H1 (cell line): ENCODE results near the gene C2orf76. TPM values are rescaled to one million over a fixed set of nuclear protein-coding genes. Genes with fewer than 3 reads are reported as not detected.

Experiments used
- CTCF ChIA-PET: fragments of 300-600 bp; sonication (Branson Sonifier 250); formaldehyde crosslinking; loops from one replicate; lab custom pipeline; 2021; ENCODE audit not compliant: partially characterized antibody; lab: Charles Lee
- POLR2A ChIA-PET: fragments of 300-600 bp; sonication (Branson Sonifier 250); formaldehyde crosslinking; loops from one replicate; lab custom pipeline; 2021; ENCODE audit warnings: inconsistent platforms; ENCODE audit not compliant: partially characterized antibody; lab: Charles Lee
- DNase-seq, 2 experiments: peaks; one replicate each; pipeline versions ENCODE4 v3.0.0 to v3.0.0-alpha.2; 2010 to 2022; ENCODE audit warnings: low spot score in 2 of 2, low read depth in 1 of 2, mixed read lengths in 1 of 2
- FAIRE-seq: peaks from 2 replicates; lab custom pipeline; 2011; peaks lifted over from hg19 to GRCh38; lab: Jason Lieb, UNC
- H2AFZ ChIP-seq: 2 replicates; pipeline ENCODE4 v1.8.1; 2012; ENCODE audit warnings: low read length, inconsistent platforms
- H2AK5ac ChIP-seq: 2 replicates; pipeline ENCODE4 v1.6.1; 2013; ENCODE audit warnings: low read depth, low read length
- H2BK120ac ChIP-seq: replicated peaks from 2 replicates; pipeline ENCODE3; 2013; ENCODE audit warnings: low read depth, low read length, inconsistent platforms
- H2BK12ac ChIP-seq: 2 replicates; pipeline ENCODE4 v1.6.1; 2013; ENCODE audit warnings: low read depth, low read length
- H2BK15ac ChIP-seq: 2 replicates; pipeline ENCODE4 v1.6.1; 2013; ENCODE audit warnings: low read length
- H2BK20ac ChIP-seq: 2 replicates; pipeline ENCODE4 v1.6.1; 2013; ENCODE audit warnings: low read length
- H2BK5ac ChIP-seq: 2 replicates; pipeline ENCODE4 v1.6.1; 2013; ENCODE audit warnings: low read depth, low read length
- H3K14ac ChIP-seq: 2 replicates; pipeline ENCODE4 v1.6.1; 2013; ENCODE audit warnings: inconsistent platforms; ENCODE audit not compliant: insufficient read length
- H3K18ac ChIP-seq: 2 replicates; pipeline ENCODE4 v1.6.1; 2013; ENCODE audit warnings: low read length; ENCODE audit errors: extremely low read depth
- H3K23ac ChIP-seq: 2 replicates; pipeline ENCODE4 v1.6.1; 2013; ENCODE audit warnings: inconsistent platforms; ENCODE audit not compliant: insufficient read length
- H3K23me2 ChIP-seq: 2 replicates; pipeline ENCODE4 v1.6.1; 2013; ENCODE audit warnings: low read depth, low read length
- H3K27ac ChIP-seq: 2 replicates; pipeline ENCODE4 v1.6.1; 2011; ENCODE audit warnings: low read depth, low read length, inconsistent platforms
- H3K27me3 ChIP-seq, 4 experiments: replicated peaks in 1 of 4; 1 replicate in 1 of 4; 2 replicates in 3 of 4; pipeline versions ENCODE4 v1.6.1 to v1.8.1; 2011 to 2013; ENCODE audit warnings: low read length in 3 of 4, mild to moderate bottlenecking in 3 of 4, inconsistent platforms in 2 of 4, mixed read lengths in 2 of 4, moderate library complexity in 1 of 4; ENCODE audit not compliant: control insufficient read depth in 3 of 4, insufficient read depth in 3 of 4; ENCODE audit errors: extremely low read depth in 1 of 4
- H3K36me3 ChIP-seq, 4 experiments: 2 replicates each; pipeline versions ENCODE4 v1.6.1 to v1.8.1; 2011 to 2013; ENCODE audit warnings: mild to moderate bottlenecking in 4 of 4, low read length in 3 of 4, moderate library complexity in 2 of 4, control low read depth in 1 of 4, inconsistent platforms in 1 of 4; ENCODE audit not compliant: insufficient read depth in 4 of 4, control insufficient read depth in 2 of 4
- H3K4ac ChIP-seq: replicated peaks from 2 replicates; pipeline ENCODE3; 2013; ENCODE audit warnings: low read length, low read depth, mixed read lengths, inconsistent platforms; ENCODE audit not compliant: insufficient read length
- H3K4me1 ChIP-seq, 4 experiments: replicated peaks in 1 of 4; 1 replicate in 1 of 4; 2 replicates in 3 of 4; pipeline versions ENCODE4 v1.6.1 to v1.8.1; 2011 to 2013; ENCODE audit warnings: low read length in 3 of 4, inconsistent platforms in 2 of 4, mixed read lengths in 1 of 4; ENCODE audit not compliant: insufficient read depth in 4 of 4, control insufficient read depth in 3 of 4
- H3K4me2 ChIP-seq, 2 experiments: 2 replicates each; pipeline versions ENCODE4 v1.6.1 to v1.8.1; 2011 to 2013; ENCODE audit warnings: low read depth in 2 of 2, low read length in 2 of 2, control low read depth in 1 of 2, inconsistent platforms in 1 of 2, mild to moderate bottlenecking in 1 of 2; ENCODE audit not compliant: insufficient read depth in 1 of 2
- H3K4me3 ChIP-seq, 4 experiments: fragments of 200-600, 300-600 bp in 1 of 4; sonication (generic), shearing (Covaris generic), sonication (Bioruptor Twin) in 1 of 4; 2 replicates each; pipeline versions ENCODE4 v1.5.1 to v1.8.1; 2011 to 2016; ENCODE audit warnings: low read length in 4 of 4, low read depth in 3 of 4, control low read depth in 2 of 4, inconsistent platforms in 2 of 4, mild to moderate bottlenecking in 2 of 4, mixed read lengths in 1 of 4, moderate library complexity in 1 of 4; ENCODE audit not compliant: insufficient read depth in 2 of 4; ENCODE audit errors: extremely low read depth in 1 of 4
- H3K56ac ChIP-seq: replicated peaks from 2 replicates; pipeline ENCODE3; 2013; ENCODE audit warnings: low read depth, mild to moderate bottlenecking, mixed read lengths, low read length, inconsistent platforms; ENCODE audit not compliant: insufficient read length
- H3K79me1 ChIP-seq: 2 replicates; pipeline ENCODE4 v1.6.1; 2013; ENCODE audit warnings: low read depth, low read length, control low read depth
- H3K79me2 ChIP-seq, 2 experiments: 2 replicates each; pipeline versions ENCODE4 v1.6.1 to v1.8.1; 2012 to 2013; ENCODE audit warnings: low read length in 2 of 2, mild to moderate bottlenecking in 2 of 2, inconsistent platforms in 1 of 2; ENCODE audit not compliant: insufficient read depth in 2 of 2, control insufficient read depth in 1 of 2
- H3K9ac ChIP-seq, 4 experiments: replicated peaks in 1 of 4; 1 replicate in 1 of 4; 2 replicates in 3 of 4; pipeline versions ENCODE4 v1.6.1 to v1.8.1; 2011 to 2013; ENCODE audit warnings: low read depth in 3 of 4, low read length in 3 of 4, control low read depth in 2 of 4, mild to moderate bottlenecking in 2 of 4, moderate library complexity in 2 of 4, inconsistent platforms in 1 of 4; ENCODE audit errors: extremely low read depth in 1 of 4
- H3K9me3 ChIP-seq, 2 experiments: 2 replicates each; pipeline versions ENCODE4 v1.6.1 to v1.8.1; 2012 to 2013; ENCODE audit warnings: mild to moderate bottlenecking in 2 of 2, moderate library complexity in 2 of 2, control low read depth in 1 of 2, inconsistent platforms in 1 of 2, low read depth in 1 of 2, low read length in 1 of 2, mixed read lengths in 1 of 2; ENCODE audit not compliant: insufficient read depth in 2 of 2
- H4K20me1 ChIP-seq, 2 experiments: replicated peaks in 1 of 2; 2 replicates each; pipeline versions ENCODE3 to v1.8.1; 2011 to 2013; ENCODE audit warnings: inconsistent platforms in 2 of 2, low read length in 2 of 2, mild to moderate bottlenecking in 1 of 2; ENCODE audit not compliant: insufficient read depth in 2 of 2, control insufficient read depth in 1 of 2
- H4K5ac ChIP-seq: 2 replicates; pipeline ENCODE4 v1.6.1; 2013; ENCODE audit warnings: low read length, low read depth, mixed read lengths, inconsistent platforms; ENCODE audit not compliant: insufficient read length
- H4K8ac ChIP-seq: 2 replicates; pipeline ENCODE4 v1.8.0; 2013; ENCODE audit warnings: mild to moderate bottlenecking, moderate library complexity, low read length, inconsistent platforms; ENCODE audit not compliant: insufficient read depth; ENCODE audit errors: extremely low read depth
- H4K91ac ChIP-seq: replicated peaks from 2 replicates; pipeline ENCODE3; 2013; ENCODE audit warnings: low read length, mixed read lengths, inconsistent platforms; ENCODE audit not compliant: insufficient read length
- CBX5 ChIP-seq: fragments of 300-800, 300-1000 bp; sonication (generic); IDR thresholded peaks from 2 replicates; pipeline ENCODE4 v1.7.1; 2016; ENCODE audit warnings: antibody characterized with exemption, low read length, low read depth
- GTF2F1 ChIP-seq: IDR thresholded peaks from 2 replicates; pipeline ENCODE4 v1.6.1; 2012; ENCODE audit warnings: low read depth, low read length, improper control_type of control experiment, borderline replicate concordance
- HDAC2 ChIP-seq, 2 experiments: fragments of 300-600 bp in 1 of 2; sonication (generic) in 1 of 2; IDR thresholded peaks; 2 replicates each; pipeline ENCODE4 v1.6.1; 2011 to 2012; ENCODE audit warnings: low read depth in 2 of 2, low read length in 2 of 2, mild to moderate bottlenecking in 2 of 2, moderate library complexity in 2 of 2, borderline replicate concordance in 1 of 2, inconsistent platforms in 1 of 2
- SIN3A ChIP-seq, 2 experiments: IDR thresholded peaks in 1 of 2; conservative IDR thresholded peaks in 1 of 2; 2 replicates each; pipeline ENCODE4 v1.6.1; 2011 to 2012; ENCODE audit warnings: low read length in 2 of 2, improper control_type of control experiment in 1 of 2, low read depth in 1 of 2, mild to moderate bottlenecking in 1 of 2
- WGBS, 2 experiments: shearing (Covaris generic) in 1 of 2; methylation state at CpG; one replicate each; pipeline versions ENCODE4 v1.1.6 to v1.1.7; 2013 to 2015; ENCODE audit warnings: low lambda C conversion rate in 2 of 2, mixed read lengths in 2 of 2, inconsistent platforms in 1 of 2, low coverage in 1 of 2, missing lambda C conversion rate in 1 of 2; ENCODE audit not compliant: insufficient replicate concordance in 2 of 2, insufficient coverage in 1 of 2, insufficient read length in 1 of 2; ENCODE audit errors: extremely low coverage in 1 of 2, missing lambda C conversion rate in 1 of 2; 5-methylcytosine and 5-hydroxymethylcytosine counted together
- polyA plus RNA-seq, 7 experiments: library from polyadenylated mRNA; depleted of rRNA in 3 of 7; stranded (reverse) in 5 of 7; unstranded in 2 of 7; fragments of >200 nt in 5 of 7; fragments of 200-250 nt in 2 of 7; gene quantifications; 1 replicate in 5 of 7; 2 replicates in 1 of 7; 4 replicates in 1 of 7; pipeline versions ENCODE4 v1.2.1 to v1.2.3, GENCODE V29; 2011 to 2013; ENCODE audit warnings: missing spikeins in 2 of 7, mixed read lengths in 2 of 7
- total RNA-seq: library from RNA; stranded (reverse); fragmentation: NEBNext Ultra II Directional; extraction: Animal tissue kit (Norgen Biotek cat#: 25700); gene quantifications from 2 replicates; pipeline ENCODE4 v1.2.1, GENCODE V29; 2021

Gene C2orf76
- total and polyA plus RNA-seq, 2 of the 8 experiments (the other 6 are each of a cell fraction or from before 2014, with no cell fraction given): 4.4 to 5.0 TPM

DNA sequence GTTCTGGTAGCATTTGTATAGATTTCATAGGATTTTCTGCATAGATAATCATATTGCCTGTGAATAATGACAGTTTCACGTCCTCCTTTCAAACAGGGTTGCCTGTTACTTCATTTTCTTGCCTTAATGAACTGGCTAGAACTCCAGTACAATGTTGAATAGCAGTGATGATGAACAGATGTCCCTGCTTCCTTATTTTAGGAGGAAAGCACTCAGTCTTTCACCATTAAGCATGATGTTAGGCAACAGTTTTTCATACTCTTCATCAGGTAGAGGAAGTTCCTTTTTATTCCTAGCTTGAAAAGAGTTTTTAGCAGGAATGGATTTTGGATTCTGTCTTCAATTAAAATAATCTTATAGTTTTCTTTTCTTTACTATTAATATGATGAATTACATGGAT, 39.7 kb downstream of the C2orf76 start:
- H2BK120ac ChIP-seq: no peak overlapping the region
- H2BK5ac ChIP-seq: no peak overlapping the region
- H3K27ac ChIP-seq: no peak overlapping the region
- no peak for DNase-seq
- no peaks in the 10 kb centered on the region for H3K23me2 ChIP-seq
- no peaks in the 10 kb centered on the region for H3K79me2 ChIP-seq
- no peaks in the 10 kb centered on the region for H3K4me1 ChIP-seq
- no peak overlapping the region for H3K14ac ChIP-seq
- H4K20me1 ChIP-seq: no peaks in the 10 kb centered on the region
- no peak overlapping the region for H3K9ac ChIP-seq
- no peak overlapping the region for H2BK12ac ChIP-seq
- H3K18ac ChIP-seq: no peak overlapping the region
- no peak overlapping the region for H4K8ac ChIP-seq
- no peak for FAIRE-seq
- no peak overlapping the region for H2AK5ac ChIP-seq
- H3K4ac ChIP-seq: no peak overlapping the region
- CTCF ChIA-PET: interaction anchor here (0.9 to 1.2 kb wide), 2 partner anchors 15 to 168 kb away, joined by 3 read pairs; no protein-coding TSS in a partner anchor
- H3K79me1 ChIP-seq: no peaks in the 10 kb centered on the region
- no peak overlapping the region for H3K23ac ChIP-seq
- H4K91ac ChIP-seq: no peak overlapping the region
- H2AFZ ChIP-seq: no peak overlapping the region
- H4K5ac ChIP-seq: no peak overlapping the region
- no peaks in the 10 kb centered on the region for H3K36me3 ChIP-seq
- no peak overlapping the region for H3K4me2 ChIP-seq
- 80% methylated on average over 1 of the region's 1 CpG; no CpG with 5 or more reads in 1 of the 2 experiments for WGBS, 2 experiments
- H3K56ac ChIP-seq: no peak overlapping the region
- no peaks in the 10 kb centered on the region for H3K27me3 ChIP-seq
- H3K9me3 ChIP-seq: no peaks in the 10 kb centered on the region
- POLR2A ChIA-PET: no interaction called here
- H2BK20ac ChIP-seq: no peak overlapping the region
- no peak overlapping the region for H2BK15ac ChIP-seq
- H3K4me3 ChIP-seq: no peak overlapping the region
- TF ChIP-seq CBX5: no peak
- no peak for TF ChIP-seq HDAC2 (IDR thresholded peaks at IDR 0.05; ENCODE audit: borderline replicate concordance in 1 of 2, low read depth in 2 of 2, low read length in 2 of 2)
- TF ChIP-seq SIN3A (conservative IDR thresholded peaks at IDR 0.05 in 1 of 2, IDR thresholded peaks at IDR 0.05 in 1 of 2; ENCODE audit: low read depth in 1 of 2, low read length in 2 of 2): no peak
- TF ChIP-seq GTF2F1: no peak
